Measurements from ENCODE around the gene HSFX2. TPM values are rescaled to one million over a fixed set of nuclear protein-coding genes. Genes with fewer than 3 reads are reported as not detected.
"Not testable (repeated sequence)": the region's sequence is repeated elsewhere in the genome, so short reads cannot be mapped to it uniquely, and the experiment has no call there.

The HSFX2 gene
- total and polyA plus RNA-seq, 8 donors = 0.17 to 1.2 (median 0.49) TPM

DNA sequence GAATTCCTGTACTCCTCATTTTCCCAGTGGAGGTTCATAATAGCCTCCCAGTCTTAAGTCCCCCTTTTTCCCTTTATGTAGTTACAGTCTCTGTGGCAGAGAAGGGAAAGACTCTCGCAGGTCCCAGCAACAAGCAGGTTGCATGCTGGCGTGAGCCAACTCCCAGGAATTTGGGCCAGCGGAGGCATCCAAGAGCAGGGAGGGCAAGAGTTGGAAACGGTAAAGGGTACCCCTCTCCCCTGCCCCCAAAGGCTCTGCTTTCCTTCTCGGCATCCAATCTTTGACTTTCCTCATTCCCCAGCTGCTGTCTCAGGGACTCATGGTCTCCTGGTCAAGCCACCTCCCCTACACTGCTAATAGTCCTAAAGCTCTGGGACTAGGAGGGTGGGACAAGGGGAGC is 15.4 kb upstream of the HSFX2 start:
- Histone ChIP-seq H3K27me3 (no peaks in the 10 kb centered on the region), H3K9me3 (no peaks in the 10 kb centered on the region), H3K4me3 (no peak overlapping the region), H3K27ac (no peak overlapping the region), H3K36me3 (no peaks in the 10 kb centered on the region), H3K4me1 (no peaks in the 10 kb centered on the region)
- DNase-seq = no peak
- TF ChIP-seq, protein P1, sequence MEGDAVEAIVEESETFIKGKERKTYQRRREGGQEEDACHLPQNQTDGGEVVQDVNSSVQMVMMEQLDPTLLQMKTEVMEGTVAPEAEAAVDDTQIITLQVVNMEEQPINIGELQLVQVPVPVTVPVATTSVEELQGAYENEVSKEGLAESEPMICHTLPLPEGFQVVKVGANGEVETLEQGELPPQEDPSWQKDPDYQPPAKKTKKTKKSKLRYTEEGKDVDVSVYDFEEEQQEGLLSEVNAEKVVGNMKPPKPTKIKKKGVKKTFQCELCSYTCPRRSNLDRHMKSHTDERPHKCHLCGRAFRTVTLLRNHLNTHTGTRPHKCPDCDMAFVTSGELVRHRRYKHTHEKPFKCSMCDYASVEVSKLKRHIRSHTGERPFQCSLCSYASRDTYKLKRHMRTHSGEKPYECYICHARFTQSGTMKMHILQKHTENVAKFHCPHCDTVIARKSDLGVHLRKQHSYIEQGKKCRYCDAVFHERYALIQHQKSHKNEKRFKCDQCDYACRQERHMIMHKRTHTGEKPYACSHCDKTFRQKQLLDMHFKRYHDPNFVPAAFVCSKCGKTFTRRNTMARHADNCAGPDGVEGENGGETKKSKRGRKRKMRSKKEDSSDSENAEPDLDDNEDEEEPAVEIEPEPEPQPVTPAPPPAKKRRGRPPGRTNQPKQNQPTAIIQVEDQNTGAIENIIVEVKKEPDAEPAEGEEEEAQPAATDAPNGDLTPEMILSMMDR (IDR thresholded peaks at IDR 0.05) = no peak
- no peak for ATAC-seq
- intact Hi-C loops (cut with DNase I) = no loop called here

DNA sequence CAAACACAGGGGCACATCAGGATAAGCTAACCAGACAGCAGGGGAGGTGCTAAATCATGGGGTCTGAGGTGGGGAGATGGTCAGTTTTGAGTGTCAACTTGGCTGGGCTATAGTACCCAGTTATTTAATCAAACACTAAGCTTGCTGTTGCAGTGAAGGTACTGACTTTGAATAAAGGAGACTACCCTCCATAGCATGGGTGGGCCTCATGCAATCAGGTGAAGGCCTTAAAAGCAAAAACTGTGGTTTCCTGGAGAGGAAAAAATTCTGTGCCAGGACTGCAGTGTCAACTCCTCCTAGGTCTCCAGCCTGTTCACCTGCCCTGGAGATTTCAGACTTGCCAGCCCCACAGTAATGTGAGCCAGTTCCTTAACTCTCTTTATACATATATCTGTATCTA is 12.6 kb upstream of the HSFX2 start:
- no peak overlapping the region for H3K27ac ChIP-seq
- DNase-seq = no peak
- TF ChIP-seq, protein P1 (IDR thresholded peaks at IDR 0.05) = no peak
- H3K4me1 ChIP-seq = no peaks in the 10 kb centered on the region
- H3K27me3 ChIP-seq = no peaks in the 10 kb centered on the region
- intact Hi-C loops (cut with DNase I) = no loop called here
- H3K36me3 ChIP-seq = no peaks in the 10 kb centered on the region
- no peak for ATAC-seq
- no peaks in the 10 kb centered on the region for H3K9me3 ChIP-seq
- no peak overlapping the region for H3K4me3 ChIP-seq

DNA sequence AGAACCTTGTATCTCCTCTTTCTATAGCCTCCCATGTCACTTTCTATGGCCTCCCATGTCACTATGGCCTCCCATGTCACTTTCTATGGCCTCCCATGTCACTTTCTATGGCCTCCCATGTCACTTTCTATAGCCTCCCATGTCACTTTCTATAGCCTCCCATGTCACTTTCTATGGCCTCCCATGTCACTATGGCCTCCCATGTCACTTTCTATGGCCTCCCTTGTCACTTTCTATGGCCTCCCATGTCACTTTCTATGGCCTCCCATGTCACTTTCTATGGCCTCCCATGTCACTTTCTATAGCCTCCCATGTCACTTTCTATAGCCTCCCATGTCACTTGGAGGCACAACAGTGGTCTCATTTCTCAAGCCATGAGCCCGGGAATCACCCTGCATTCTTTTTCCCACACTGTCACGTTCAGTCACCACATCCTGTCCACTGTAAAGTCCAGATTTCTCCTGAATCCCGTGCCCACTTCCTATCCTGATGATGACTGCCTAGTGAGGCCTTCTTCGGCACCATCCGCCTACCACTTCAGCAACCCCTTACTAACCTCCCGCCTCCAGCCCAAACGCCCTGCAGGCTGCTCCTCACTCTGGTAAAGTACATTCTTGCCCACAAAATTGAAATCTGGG is 10.3 kb upstream of the HSFX2 start:
- H3K27me3 ChIP-seq; ATAC-seq; H3K4me1 ChIP-seq; H3K27ac ChIP-seq; H3K4me3 ChIP-seq; H3K9me3 ChIP-seq; H3K36me3 ChIP-seq; intact Hi-C loops (cut with DNase I); DNase-seq: not testable (repeated sequence)

DNA sequence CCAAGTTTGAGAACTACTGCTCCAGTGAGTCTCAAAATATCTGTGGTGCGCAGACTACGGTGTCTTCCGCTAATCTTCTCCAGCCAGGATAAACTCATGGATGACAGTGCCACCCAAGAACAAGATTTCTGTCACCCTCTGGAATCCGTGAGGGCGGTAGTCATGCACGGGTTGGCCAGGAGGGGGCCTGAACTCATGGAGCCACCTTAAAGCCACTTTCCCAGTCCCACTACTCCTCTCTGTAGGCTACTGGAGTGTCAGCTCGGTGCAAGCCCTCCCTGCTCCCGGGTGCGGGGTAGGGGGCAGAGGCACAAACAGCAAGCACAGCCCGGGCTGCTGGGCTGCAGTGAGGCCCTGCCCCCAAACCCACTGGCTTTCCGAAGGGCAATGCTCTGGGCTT is 3.5 kb upstream of the HSFX2 start:
- H3K27me3 ChIP-seq; H3K4me3 ChIP-seq; H3K9me3 ChIP-seq; intact Hi-C loops (cut with DNase I); ATAC-seq; H3K36me3 ChIP-seq; H3K27ac ChIP-seq; H3K4me1 ChIP-seq; DNase-seq: not testable (repeated sequence)

DNA sequence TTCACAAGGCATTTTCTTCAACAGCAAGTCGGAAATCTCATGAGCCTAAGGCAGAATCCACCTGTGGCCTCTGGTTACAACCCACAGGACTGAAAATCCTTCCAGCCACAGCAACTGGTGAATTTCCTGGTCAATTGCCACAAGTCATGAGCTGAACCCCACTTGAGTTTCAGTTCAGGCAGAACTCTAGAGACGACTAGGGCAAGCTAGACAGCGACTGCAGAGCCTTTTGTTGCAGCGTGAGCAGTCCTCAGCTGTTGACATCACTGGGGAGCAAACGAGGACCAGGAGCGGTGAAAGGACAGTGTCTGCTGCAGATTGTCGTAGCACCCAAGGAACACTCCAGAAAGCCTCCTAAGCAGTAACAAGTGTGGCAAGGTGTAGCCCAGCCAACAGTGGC is 829 bp upstream of the HSFX2 start:
- H3K4me3 ChIP-seq, H3K36me3 ChIP-seq, DNase-seq: not testable (repeated sequence)

DNA sequence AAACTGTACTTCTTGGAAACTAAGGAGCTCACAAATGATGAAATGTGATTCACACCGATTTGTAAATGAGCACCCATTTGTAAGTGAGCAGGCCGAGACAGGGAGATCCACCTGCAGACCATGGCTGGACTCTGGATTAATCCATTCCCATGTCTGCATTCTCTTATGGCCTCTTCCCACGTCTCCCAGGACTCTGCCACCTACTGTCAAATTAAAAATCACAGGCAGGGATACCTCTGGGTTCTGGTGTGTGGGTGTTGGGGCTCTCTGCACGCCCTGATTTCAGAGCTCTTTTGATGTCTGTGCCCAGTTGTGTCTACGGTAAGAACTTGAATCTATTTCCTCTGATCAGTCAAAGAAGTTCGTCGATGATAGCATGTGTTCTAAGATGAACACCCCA is 4.1 kb downstream of the HSFX2 start:
- H3K9me3 ChIP-seq, H3K4me3 ChIP-seq: not testable (repeated sequence)

More for the DNA sequence above, 829 bp upstream of the HSFX2 start:
- intact Hi-C loops (cut with DNase I); H3K27ac ChIP-seq; H3K9me3 ChIP-seq; H3K4me1 ChIP-seq; H3K27me3 ChIP-seq; ATAC-seq: not testable (repeated sequence)

DNA sequence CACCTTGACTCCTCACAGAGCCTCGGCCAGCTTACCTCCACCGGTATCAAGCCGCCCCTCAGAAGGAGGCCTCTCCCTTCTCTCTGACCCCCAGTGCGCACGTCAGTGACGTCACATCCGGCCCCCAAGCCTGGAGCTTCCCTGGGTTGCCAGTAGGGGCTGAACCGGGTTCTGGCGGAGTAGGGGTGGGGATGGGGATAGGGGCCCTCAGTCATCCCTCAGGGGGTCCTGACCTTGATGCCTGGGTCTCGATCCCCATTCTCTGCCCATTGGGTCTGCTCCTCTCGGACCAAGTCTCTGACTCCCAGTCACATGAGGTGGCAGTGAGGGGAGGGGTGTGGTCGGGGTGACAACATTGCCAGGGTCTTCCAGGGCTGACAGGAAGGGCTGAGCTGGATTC is 7.8 kb downstream of the HSFX2 start, which contains the start of gene MAGEA9B:
TSS of gene MAGEA9B (minus strand) at position 101 of the 400 bp plus-strand sequence. CDS start 4,280 bp downstream, outside the sequence.
- not testable (repeated sequence) for H3K27me3 ChIP-seq

More for the DNA sequence above, 4.1 kb downstream of the HSFX2 start:
- H3K36me3 ChIP-seq; H3K27ac ChIP-seq; H3K4me1 ChIP-seq; intact Hi-C loops (cut with DNase I); ATAC-seq; DNase-seq; H3K27me3 ChIP-seq: not testable (repeated sequence)

DNA sequence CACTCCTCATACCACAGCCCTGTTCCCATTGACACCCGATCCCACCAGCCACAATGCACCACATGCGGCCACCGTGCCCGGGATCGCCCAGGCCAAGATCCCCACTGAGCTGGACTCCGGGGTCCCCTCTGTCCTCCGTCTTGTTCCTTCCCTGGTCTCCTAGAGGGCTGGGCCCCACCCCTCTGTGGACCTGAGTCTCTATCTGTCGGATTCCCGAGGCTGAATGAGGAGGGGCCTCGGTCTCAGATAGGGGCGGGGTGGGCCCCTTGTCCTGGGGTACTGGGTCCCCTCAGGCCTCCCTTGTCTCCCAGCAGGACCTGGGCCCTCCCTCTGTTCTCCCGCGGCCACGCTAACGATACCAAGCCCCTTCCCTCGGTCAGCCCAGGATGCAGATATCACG is 9.5 kb downstream of the HSFX2 start:
- not testable (repeated sequence) for H3K27ac ChIP-seq, H3K4me1 ChIP-seq, ATAC-seq

More for the DNA sequence above, 7.8 kb downstream of the HSFX2 start, which contains the start of gene MAGEA9B:
- H3K9me3 ChIP-seq; intact Hi-C loops (cut with DNase I); DNase-seq; H3K27ac ChIP-seq; H3K4me1 ChIP-seq; ATAC-seq; H3K36me3 ChIP-seq; H3K4me3 ChIP-seq: not testable (repeated sequence)

DNA sequence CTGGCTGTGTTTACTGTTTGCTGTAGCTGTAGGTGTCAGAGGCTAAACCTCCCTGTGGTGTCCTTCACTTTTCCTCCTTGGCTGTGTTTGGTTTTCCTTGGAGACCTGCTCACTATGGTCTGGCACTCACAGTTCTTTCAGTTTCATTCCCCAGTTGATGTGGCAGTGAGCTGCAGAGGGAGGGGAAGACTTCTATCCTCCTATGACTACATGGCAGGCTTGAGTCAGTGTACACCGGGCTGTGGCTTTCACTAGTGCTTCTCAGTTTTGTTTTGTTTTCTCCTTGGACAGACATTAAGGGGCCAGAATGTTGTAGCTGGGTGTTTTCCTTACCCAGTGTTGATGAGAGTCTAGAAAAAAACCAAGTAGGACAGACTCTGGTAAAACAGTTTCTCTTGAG is 21.7 kb downstream of the HSFX2 start:
- intact Hi-C loops (cut with DNase I); H3K27ac ChIP-seq: not testable (repeated sequence)
- peak; percentile 47 for ATAC-seq

More for the DNA sequence above, 9.5 kb downstream of the HSFX2 start:
- H3K9me3 ChIP-seq; H3K4me3 ChIP-seq; H3K36me3 ChIP-seq; intact Hi-C loops (cut with DNase I); H3K27me3 ChIP-seq; DNase-seq: not testable (repeated sequence)

More for the DNA sequence above, 21.7 kb downstream of the HSFX2 start:
- not testable (repeated sequence) for H3K27me3 ChIP-seq, H3K4me3 ChIP-seq, H3K9me3 ChIP-seq, H3K4me1 ChIP-seq, H3K36me3 ChIP-seq, DNase-seq

All from left lung (tissue), 10 donors.